ENCODE data around the gene THBS1.
A peak's percentile ranks its signal among the peaks of the same experiment; 100 is the strongest.

Gene THBS1

GRCh38 chr15:39580485-39581241 is at the start of gene THBS1:
THBS1 (plus strand) TSS chr15:39581079; CDS start chr15:39581858, 779 bp downstream.
- DNase-seq = no peak

GRCh38 chr15:39534996-39535395 is 45.9 kb upstream of the THBS1 start:
- no peak for DNase-seq

GRCh38 chr15:39535466-39535865 is 45.4 kb upstream of the THBS1 start:
- DNase-seq = no peak

- DNase-seq = no peak
Observed at GRCh38 chr15:39538936-39539335, 41.9 kb upstream of the THBS1 start.

- DNase-seq = no peak
Observed at GRCh38 chr15:39539466-39539865, 41.4 kb upstream of the THBS1 start.

GRCh38 chr15:39539973-39540558 is 40.8 kb upstream of the THBS1 start:
- DNase-seq = no peak

DNA sequence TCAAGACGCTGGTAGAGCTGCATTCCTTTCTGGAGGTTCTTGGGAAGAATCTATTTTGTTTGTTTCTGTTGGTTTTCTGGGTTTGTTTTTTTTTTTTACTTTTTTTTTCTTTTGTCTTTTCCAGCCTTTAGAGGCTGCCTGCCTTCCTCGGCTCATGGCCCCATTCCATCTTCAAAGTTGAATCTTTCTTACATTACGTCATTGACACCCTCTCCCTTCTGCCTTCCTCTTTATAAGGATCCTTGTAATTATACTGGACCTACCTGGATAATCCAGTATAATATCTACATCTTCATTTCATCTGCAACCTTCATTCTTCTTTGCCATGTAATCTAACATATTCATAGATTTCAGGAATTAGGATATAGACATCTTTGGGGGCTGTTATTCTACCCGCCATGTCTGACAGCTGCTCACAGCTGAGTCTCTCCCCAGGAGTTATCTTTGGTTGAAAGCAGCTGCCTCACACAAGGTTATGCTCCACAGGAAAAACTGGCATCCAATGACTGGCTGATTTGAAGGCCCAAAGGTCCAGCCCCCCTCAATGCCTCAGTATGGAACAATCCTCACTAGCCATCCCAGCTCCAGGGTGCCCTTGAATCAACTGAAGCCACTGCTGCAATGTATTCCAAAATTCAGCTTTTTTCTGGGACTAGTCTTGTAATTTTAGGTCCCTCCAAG is 38.4 kb upstream of the THBS1 start:
- no peak for DNase-seq

- DNase-seq = no peak
Observed at GRCh38 chr15:39543651-39544050, 37.2 kb upstream of the THBS1 start.

- no peak for DNase-seq
Observed at GRCh38 chr15:39546842-39547241, 34.0 kb upstream of the THBS1 start.

DNA sequence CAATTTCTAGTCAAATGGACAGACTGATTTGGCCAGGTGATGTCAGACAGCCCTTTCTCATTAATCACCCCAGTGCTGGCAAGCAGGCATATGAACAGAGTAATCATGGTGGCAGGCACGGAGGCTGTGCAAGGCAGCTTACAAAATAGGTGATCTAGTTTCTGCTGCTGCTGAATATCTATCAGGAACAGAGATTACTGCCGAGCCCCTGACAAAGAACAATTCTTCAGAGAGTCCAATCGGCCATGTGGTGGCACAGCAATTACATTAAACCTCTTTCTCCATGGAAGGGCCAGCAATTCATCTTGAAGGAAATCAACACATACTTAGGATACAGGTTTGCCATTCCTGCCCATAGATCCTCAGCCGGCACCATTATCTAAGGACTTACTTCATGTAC is 32.3 kb upstream of the THBS1 start:
- DNase-seq = no peak

DNA sequence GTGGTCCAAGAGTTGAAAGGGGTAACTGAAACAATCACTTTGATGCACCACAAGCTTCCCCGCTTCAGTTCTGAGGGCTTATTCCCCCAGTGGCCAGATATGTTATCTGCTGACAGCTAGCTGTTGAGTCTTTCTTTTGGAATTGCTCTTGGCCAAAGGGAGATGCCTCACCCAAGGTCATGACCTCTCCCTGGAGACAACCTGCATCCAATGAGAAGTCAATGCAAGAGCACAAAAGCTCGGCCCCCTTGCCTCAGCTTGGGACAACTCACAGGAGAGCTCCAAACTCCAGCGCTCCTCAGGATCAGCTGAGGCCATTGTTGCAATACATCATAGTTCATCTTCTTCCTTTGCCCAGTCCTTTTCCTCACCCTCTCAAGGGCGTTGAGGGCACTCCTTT is 31.0 kb upstream of the THBS1 start:
- no peak for DNase-seq

GRCh38 chr15:39551476-39551875 is 29.4 kb upstream of the THBS1 start:
- DNase-seq = no peak

- no peak for DNase-seq
Observed at GRCh38 chr15:39552556-39552955, 28.3 kb upstream of the THBS1 start.

- DNase-seq = peak; percentile 50
Observed at GRCh38 chr15:39553947-39554693, 26.8 kb upstream of the THBS1 start.

GRCh38 chr15:39554746-39555387 is 26.0 kb upstream of the THBS1 start:
- no peak for DNase-seq

DNA sequence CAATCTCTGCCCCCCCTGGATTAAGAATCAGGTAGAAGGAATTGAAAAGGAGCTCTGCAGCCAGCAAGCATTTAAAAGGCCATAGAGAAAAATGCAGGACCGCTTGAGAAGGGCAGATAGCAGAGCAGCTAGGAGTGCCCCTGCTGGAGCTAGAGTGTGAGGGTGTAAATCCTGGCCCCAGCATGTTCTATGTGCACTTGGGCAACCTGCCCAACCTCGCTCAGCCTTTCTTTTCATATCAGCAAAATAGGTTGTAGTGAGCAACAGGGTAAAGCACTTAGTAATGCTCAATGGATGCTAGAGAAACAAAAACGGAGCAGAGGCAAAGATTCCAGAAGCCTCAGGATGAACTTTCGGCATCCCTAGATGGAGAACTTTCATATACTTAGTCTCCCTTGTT is 25.0 kb upstream of the THBS1 start:
- no peak for DNase-seq

- no peak for DNase-seq
Observed at GRCh38 chr15:39556461-39556860, 24.4 kb upstream of the THBS1 start.

DNA sequence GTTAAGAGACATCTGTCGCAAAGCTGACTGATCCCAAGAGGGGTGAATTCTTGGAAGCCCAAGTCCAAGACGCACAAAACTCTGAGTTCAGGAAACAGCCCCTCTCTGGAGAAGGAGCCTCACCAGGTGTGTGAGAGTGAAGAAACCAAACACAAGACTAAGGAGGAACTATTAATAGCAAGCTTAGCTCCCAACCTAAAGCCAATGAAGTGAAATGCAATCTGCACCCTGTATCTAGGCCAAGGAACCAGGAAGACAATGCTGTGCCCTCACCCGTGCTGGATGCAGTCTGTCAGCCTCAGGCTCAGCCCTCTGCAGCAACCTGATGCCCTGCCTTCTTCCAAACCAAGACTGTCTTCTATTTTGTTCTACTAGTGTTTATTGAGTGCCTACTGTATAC is 22.5 kb upstream of the THBS1 start:
- no peak for DNase-seq

DNA sequence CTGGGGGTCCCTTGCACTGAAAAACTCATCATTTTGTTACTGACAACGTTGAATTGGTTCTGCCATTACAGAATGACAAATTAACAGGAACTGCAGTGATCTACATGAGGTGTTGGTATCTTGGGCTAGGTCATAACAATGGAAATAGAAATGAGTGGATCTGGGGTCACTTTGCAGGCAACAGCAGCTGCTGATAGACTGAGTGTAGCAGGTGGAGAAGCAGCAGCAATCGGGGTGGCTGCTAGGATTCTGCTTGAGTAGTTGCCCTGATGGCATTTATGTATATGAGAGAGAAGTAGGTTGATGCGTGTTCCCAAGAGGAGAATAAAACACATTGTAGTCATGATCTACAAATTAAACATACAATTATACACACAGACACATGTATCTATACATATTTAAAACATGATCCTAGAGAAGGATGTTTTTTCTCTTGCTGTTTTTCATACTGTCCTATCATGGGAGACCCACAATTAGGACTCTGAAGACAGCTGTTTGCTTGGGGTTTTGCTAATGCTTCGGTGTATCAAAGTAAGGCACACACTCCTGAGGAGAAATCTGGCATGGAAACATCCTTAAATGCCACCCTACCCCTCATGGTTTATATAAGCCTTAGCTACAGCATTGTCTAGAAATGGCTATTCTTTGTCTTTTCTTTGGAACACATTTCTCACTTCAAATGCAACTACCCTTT is 15.8 kb upstream of the THBS1 start:
- no peak for DNase-seq

GRCh38 chr15:39565851-39566250 is 15.0 kb upstream of the THBS1 start:
- no peak for DNase-seq

DNA sequence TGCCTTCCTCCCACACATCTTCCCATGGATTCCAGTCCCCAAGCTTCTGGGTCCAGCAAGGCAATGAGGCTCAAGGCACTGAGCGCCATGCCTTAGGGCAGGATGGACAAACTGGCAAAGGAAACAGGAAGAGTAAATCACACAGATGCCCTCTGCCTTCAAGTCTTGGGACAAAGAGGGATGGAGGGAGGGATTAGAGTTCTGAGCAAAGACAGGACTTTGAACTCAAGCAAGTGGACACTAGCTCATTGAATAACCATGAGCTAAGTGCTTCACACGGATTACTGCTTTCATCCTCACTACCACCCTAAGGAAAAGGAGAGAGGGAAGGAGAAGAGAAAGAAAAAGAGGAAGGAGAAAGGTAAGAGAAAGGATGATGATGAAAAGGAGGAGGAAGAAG is 7.6 kb upstream of the THBS1 start:
- DNase-seq = no peak

DNA sequence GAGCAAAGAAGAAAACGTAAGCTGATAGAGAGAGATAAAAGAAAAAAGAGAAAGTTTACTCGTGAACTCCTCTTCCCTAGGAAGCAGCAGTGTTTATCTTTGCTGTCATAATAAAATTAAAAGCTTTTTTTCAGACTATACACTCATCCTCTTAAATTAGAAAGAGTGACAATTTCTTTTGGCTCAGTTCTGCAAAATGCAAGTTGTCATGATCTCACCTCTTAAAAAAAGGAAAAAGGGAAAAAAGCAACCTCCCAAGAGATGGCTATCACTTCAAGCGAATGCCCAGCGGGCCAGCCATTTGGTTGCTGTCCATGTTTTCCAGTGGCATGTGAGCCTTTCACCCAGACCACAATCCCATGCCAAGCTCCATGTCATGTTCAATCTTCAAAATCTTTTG is 7.0 kb upstream of the THBS1 start:
- DNase-seq = no peak

Measured in NCI-H1436 (cell line).